Caco-2 (cell line): Measurements from ENCODE around the gene KIF5B. TPM values are rescaled to one million over a fixed set of nuclear protein-coding genes. Genes with fewer than 3 reads are reported as not detected.

Experiments used
- BruUV-seq: library from RNA; stranded (reverse); fragments of 400-500 nt; replicated peaks from 2 replicates; lab custom pipeline; 2021; lab: Mats Ljungman, UMichigan
- CTCF ChIA-PET: fragments of 300-600 bp; sonication (Branson Sonifier 250); formaldehyde crosslinking; loops from one replicate; lab custom pipeline; 2022; ENCODE audit warnings: antibody characterized with exemption; lab: Charles Lee
- POLR2A ChIA-PET: fragments of 300-600 bp; sonication (Branson Sonifier 250); formaldehyde crosslinking; loops from one replicate; lab custom pipeline; 2022; ENCODE audit warnings: antibody characterized with exemption; lab: Charles Lee
- DNase-seq, 2 experiments: peaks; one replicate each; pipeline versions ENCODE4 v3.0.0 to v3.0.0-alpha.2; 2020 to 2022
- H3K27me3 ChIP-seq: replicated peaks from 2 replicates; pipeline ENCODE4 v1.6.0; 2011; ENCODE audit warnings: low read length; ENCODE audit not compliant: control insufficient read depth, insufficient read depth
- H3K36me3 ChIP-seq: 2 replicates; pipeline ENCODE4 v1.5.1; 2011; ENCODE audit warnings: low read length; ENCODE audit not compliant: control insufficient read depth, insufficient read depth
- H3K4me1 ChIP-seq: fragments of 250-450 bp; sonication (Bioruptor Pico); 2 replicates; pipeline ENCODE4 v1.5.1; 2020; ENCODE audit warnings: mild to moderate bottlenecking
- H3K4me3 ChIP-seq: 2 replicates; pipeline ENCODE4 v1.5.1; 2011; ENCODE audit warnings: low read depth, mild to moderate bottlenecking, control low read depth, low read length
- H3K9me3 ChIP-seq: fragments of 250-450 bp; sonication (Bioruptor Pico); 2 replicates; pipeline ENCODE4 v1.5.1; 2020; ENCODE audit warnings: mild to moderate bottlenecking, moderate library complexity
- H3K27ac Mint-ChIP-seq: one replicate; pipeline ENCODE4 v1.8.0; 2022; ENCODE audit warnings: mixed read lengths; ENCODE audit not compliant: unreplicated experiment
- H3K27me3 Mint-ChIP-seq: one replicate; pipeline ENCODE4 v1.8.0; 2022; ENCODE audit warnings: mixed read lengths; ENCODE audit not compliant: insufficient read depth, unreplicated experiment
- H3K36me3 Mint-ChIP-seq: one replicate; pipeline ENCODE4 v1.8.0; 2022; ENCODE audit warnings: mild to moderate bottlenecking, mixed read lengths; ENCODE audit not compliant: insufficient read depth, unreplicated experiment
- H3K4me1 Mint-ChIP-seq: one replicate; pipeline ENCODE4 v1.8.0; 2022; ENCODE audit warnings: low read depth, mixed read lengths; ENCODE audit not compliant: unreplicated experiment
- H3K4me3 Mint-ChIP-seq: one replicate; pipeline ENCODE4 v1.8.0; 2022; ENCODE audit warnings: mild to moderate bottlenecking, moderate library complexity, mixed read lengths; ENCODE audit not compliant: unreplicated experiment
- H3K9me3 Mint-ChIP-seq: one replicate; pipeline ENCODE4 v1.8.0; 2022; ENCODE audit warnings: mixed read lengths; ENCODE audit not compliant: unreplicated experiment
- CTCF ChIP-seq, 2 experiments: fragments of 200-600 bp in 1 of 2; IDR thresholded peaks; 1 replicate in 1 of 2; 2 replicates in 1 of 2; pipeline versions ENCODE4 v1.5.1 to v1.8.0; 2011 to 2022; ENCODE audit warnings: antibody characterized with exemption in 1 of 2, control low read depth in 1 of 2, inconsistent platforms in 1 of 2, low read depth in 1 of 2, low read length in 1 of 2, mild to moderate bottlenecking in 1 of 2, moderate library complexity in 1 of 2; ENCODE audit not compliant: insufficient read depth in 1 of 2, severe bottlenecking in 1 of 2, unreplicated experiment in 1 of 2
- intact Hi-C: fragments of 100-400 bp; cut with micrococcal nuclease; formaldehyde crosslinking; loops from one replicate; pipeline ENCODE4 v1.10.0; 2022; ENCODE audit not compliant: unreplicated experiment
- total RNA-seq: library from RNA; stranded (reverse); gene quantifications from 2 replicates; pipeline ENCODE4 v1.2.3, GENCODE V29; 2022

The KIF5B gene
- total RNA-seq, 1 experiment from 2014 or later = 183 TPM

GRCh38 chr10:31962826-31963588, 93.2 kb downstream of the KIF5B start:
- no peak for TF ChIP-seq CTCF (IDR thresholded peaks at IDR 0.05; ENCODE audit: insufficient read depth in 1 of 2, low read depth in 1 of 2, low read length in 1 of 2, severe bottlenecking in 1 of 2, unreplicated experiment in 1 of 2)
- peaks cover 8% of the 10 kb centered on the region for H3K36me3 Mint-ChIP-seq
- H3K9me3 Mint-ChIP-seq = peaks cover 14% of the 10 kb centered on the region
- Histone ChIP-seq H3K36me3 (no peaks in the 10 kb centered on the region), H3K4me3 (no peak overlapping the region), H3K9me3 (no peaks in the 10 kb centered on the region), H3K4me1 (peaks cover 46% of the 10 kb centered on the region), H3K27me3 (no peaks in the 10 kb centered on the region)
- peaks cover 38% of the 10 kb centered on the region for H3K4me1 Mint-ChIP-seq
- TSS peak; percentile 75 for BruUV-seq
- peak; percentile 77 to 87 for DNase-seq
- peak overlapping the region; percentile 42 for H3K4me3 Mint-ChIP-seq
- ChIA-PET CTCF (interaction anchor here (1.9 kb wide), 1 partner anchor 101 kb away, joined by 7 read pairs; no protein-coding TSS in a partner anchor), POLR2A (interaction anchor here (0.6 to 1.1 kb wide), 3 partner anchors 22 to 75 kb away, joined by 3 to 4 read pairs (median 4); partner anchors contain the start of gene ARHGAP12)
- intact Hi-C loops = loop anchor here (1.0 to 5.0 kb wide), 3 partner anchors 42 to 247 kb away; no protein-coding TSS in a partner anchor
- no peaks in the 10 kb centered on the region for H3K27me3 Mint-ChIP-seq
- peak overlapping the region; percentile 94 for H3K27ac Mint-ChIP-seq

GRCh38 chr10:31961277-31962074, 94.7 kb downstream of the KIF5B start:
- Histone ChIP-seq H3K4me1 (peaks cover 46% of the 10 kb centered on the region), H3K4me3 (no peak overlapping the region)

More at GRCh38 chr10:31961277-31962074, 94.7 kb downstream of the KIF5B start:
- H3K4me3 Mint-ChIP-seq = no peak overlapping the region
- no peak for DNase-seq
- Histone ChIP-seq H3K36me3 (no peaks in the 10 kb centered on the region), H3K9me3 (0 out of 2 replicates have a peak, but pooled peaks cover 1% of the 10 kb centered on the region), H3K27me3 (no peaks in the 10 kb centered on the region)
- no peaks in the 10 kb centered on the region for H3K27me3 Mint-ChIP-seq
- CTCF ChIA-PET = no interaction called here
- intact Hi-C loops = loop anchor here (2.0 to 5.0 kb wide), 2 partner anchors 43 to 226 kb away; no protein-coding TSS in a partner anchor
- H3K9me3 Mint-ChIP-seq = peaks cover 16% of the 10 kb centered on the region
- BruUV-seq = no TSS peak
- POLR2A ChIA-PET = interaction anchor here (0.6 kb wide), 1 partner anchor 215 kb away, joined by 6 read pairs; no protein-coding TSS in a partner anchor
- peaks cover 38% of the 10 kb centered on the region for H3K4me1 Mint-ChIP-seq
- no peak for TF ChIP-seq CTCF (IDR thresholded peaks at IDR 0.05; ENCODE audit: insufficient read depth in 1 of 2, low read depth in 1 of 2, low read length in 1 of 2, severe bottlenecking in 1 of 2, unreplicated experiment in 1 of 2)
- peak overlapping the region; percentile 94 for H3K27ac Mint-ChIP-seq
- H3K36me3 Mint-ChIP-seq = peaks cover 8% of the 10 kb centered on the region
